Epidermal melanocyte (primary cell): ENCODE results near the gene FRMD1.
A peak's percentile ranks its signal among the peaks of the same experiment; 100 is the strongest.

Source experiments
- DNase-seq: peaks from one replicate; pipeline ENCODE4 v3.0.0; 2011; ENCODE audit warnings: low spot score; ENCODE audit not compliant: insufficient read length

FRMD1 gene

GRCh38 chr6:168078943-168079405 is at the start of gene FRMD1:
FRMD1 (minus strand) TSS chr6:168079212; CDS start chr6:168079094, 118 bp downstream.
- no peak for DNase-seq

- DNase-seq: no peak
Measured at GRCh38 chr6:168128006-168128630, 49.1 kb upstream of the FRMD1 start.

DNA sequence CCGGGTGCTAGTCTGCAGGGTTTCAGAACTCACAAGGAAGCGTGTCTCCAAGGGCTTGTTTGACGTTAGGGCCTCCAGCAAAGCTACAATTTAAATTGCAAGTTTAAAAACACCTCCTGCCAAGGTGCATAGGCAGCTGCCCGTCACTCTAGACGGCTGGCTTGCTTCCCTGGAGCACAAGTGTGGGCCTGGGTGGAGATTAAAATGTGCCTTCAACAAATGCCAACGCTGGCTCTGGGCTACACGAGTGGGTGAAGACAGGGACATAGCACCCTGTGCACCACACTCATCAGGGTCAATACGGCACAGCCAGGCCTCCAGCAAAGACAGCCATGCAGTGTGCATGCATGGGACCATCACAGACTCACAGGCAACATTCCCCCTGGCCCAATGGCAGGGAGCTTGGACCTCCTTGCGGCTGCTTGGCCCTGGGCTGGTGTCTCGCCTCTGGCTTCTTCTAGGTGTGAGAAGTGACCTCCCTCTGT is 48.4 kb upstream of the FRMD1 start:
- DNase-seq: no peak

DNA sequence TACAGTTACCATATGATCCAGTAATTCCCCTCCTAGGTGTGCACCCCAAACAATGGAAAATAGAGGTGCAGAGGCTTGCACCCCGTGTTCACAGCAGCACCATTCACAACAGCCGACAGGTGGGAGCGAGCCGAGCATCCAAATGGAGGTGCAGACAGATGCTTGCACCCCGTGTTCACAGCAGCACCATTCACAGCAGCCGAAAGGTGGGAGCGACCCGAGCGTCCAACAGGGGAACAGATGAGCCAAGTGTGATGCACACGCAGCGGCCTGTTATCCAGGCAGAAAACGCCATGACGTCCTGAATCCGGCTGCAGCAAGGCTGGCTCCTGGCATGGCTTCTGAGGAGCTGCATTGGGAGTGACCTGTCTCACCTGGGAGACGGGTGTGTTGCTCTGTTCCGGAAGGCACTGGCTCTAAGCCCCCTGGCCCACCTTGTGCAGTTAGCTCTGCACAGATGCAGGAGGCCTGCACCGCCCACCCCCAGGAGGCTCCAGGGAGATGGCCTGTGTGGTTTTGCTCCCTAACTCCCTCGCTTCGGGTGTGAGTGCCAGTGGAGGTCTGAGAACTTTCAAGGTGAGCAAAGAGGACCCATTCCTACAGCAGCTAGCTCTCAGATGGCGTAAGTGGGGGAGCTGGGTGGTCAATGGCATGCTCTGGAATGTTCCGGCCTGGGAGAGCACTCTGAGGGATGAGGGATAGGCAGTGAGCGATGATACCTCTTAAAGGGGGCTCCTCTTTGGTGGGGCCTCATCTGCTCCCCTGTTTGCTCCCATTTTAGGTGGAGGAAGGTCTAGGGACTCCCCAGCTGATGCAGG is 47.8 kb upstream of the FRMD1 start:
- no peak for DNase-seq

DNA sequence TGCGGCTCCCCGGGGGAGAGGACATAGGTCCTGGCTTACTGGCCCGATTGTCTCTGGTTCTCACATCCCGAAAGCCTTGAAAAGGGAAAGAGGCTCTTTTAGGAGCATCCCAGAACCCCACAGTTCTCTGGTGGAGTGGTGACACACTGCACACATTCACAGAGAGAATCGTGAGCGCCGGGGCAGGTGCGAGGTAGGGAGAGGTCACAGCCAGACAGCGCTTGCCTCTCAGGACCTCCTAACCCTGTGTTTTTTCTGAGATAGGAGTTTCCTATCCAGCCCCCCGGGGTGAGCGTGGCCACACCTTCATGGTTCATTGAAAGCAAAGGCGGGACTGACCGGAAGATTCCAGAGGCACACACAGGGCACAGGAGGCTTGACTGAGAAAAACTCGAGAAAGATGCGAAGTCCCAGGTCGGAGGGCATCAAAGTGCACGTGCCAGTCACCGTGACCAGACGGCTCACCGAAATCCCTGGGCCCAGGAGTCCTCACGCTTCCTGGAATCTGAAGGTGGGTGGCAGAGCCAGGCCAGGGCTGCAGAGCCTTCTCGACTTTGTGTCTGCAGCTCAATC is 46.5 kb upstream of the FRMD1 start:
- no peak for DNase-seq

DNA sequence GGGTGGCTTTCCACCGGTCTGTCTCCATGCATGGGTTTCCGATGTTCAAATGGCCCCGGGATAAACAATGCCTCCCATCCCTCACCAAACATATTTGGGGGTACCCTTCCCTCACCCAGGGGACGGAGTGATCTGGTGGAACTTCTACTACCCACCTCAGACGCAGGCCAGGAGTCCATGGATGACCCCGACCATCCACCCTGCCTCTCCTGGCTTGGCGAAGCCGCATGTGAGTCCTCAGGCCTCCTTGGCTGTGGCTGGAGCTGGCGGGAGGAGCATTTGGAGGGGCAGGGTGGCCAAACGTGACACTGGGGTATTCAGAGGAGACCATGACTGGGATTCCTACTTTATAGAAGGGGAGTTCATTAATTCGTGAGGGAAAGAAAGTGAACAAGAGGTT is 45.9 kb upstream of the FRMD1 start:
- DNase-seq: no peak

DNA sequence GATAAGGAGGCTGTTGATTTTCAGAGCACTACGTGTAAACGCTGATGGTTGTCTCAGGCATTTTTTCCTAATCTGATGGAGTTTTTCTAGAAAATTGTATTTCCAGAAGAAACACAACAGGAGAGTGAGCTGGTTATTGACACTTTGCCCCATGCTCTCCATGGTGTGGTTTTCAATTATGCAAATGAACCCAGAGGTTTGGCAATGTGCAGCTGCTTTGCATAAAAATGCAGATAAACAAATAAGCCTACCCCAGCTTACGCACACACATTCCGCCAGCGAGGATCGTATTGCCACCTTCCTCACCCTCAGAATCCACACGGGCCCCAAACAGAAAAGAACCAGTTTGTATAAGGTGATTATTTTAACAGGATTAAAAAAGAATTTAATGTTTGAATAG is 45.1 kb upstream of the FRMD1 start:
- no peak for DNase-seq

GRCh38 chr6:168123165-168123911 is 44.3 kb upstream of the FRMD1 start:
- no peak for DNase-seq

GRCh38 chr6:168122521-168122920 is 43.5 kb upstream of the FRMD1 start:
- DNase-seq: no peak

DNA sequence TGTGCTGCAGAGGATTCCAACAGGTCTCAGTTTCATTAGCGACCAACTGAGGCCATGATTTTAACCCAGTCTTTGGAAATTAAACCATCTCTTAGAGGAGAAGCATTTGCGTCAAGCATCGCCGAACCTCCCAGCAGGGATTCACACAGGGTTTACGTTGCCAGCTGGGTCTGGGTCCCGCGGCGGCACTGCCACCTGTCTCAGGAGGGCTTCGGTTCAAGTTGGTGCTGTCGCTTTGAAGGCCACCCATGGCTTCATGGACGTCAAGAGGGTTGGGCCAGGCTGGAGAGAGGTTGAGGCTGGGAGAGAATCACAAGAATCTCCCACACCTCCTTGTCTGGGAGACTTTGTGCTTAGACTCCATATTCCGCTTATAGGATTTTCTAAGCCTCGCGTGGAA is 43.0 kb upstream of the FRMD1 start:
- DNase-seq: peak; percentile 8

DNA sequence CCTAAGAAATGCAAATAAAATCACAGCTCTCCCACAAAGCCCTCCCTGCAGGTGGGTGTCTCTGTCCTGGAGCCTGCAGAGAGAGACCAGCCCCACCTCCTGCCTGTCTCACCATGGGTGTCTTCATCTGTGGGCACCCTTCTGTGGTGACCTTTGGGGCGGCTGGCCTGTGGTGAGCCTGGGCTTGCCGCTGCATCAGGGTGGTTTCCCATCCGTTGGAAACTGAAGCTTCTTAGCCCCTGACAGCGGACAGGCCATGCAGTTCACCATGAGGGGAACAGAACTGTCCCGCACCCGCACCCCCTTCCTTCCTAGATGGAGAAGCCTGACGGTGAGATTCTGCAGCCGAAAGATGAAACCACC is 42.3 kb upstream of the FRMD1 start:
- no peak for DNase-seq

DNA sequence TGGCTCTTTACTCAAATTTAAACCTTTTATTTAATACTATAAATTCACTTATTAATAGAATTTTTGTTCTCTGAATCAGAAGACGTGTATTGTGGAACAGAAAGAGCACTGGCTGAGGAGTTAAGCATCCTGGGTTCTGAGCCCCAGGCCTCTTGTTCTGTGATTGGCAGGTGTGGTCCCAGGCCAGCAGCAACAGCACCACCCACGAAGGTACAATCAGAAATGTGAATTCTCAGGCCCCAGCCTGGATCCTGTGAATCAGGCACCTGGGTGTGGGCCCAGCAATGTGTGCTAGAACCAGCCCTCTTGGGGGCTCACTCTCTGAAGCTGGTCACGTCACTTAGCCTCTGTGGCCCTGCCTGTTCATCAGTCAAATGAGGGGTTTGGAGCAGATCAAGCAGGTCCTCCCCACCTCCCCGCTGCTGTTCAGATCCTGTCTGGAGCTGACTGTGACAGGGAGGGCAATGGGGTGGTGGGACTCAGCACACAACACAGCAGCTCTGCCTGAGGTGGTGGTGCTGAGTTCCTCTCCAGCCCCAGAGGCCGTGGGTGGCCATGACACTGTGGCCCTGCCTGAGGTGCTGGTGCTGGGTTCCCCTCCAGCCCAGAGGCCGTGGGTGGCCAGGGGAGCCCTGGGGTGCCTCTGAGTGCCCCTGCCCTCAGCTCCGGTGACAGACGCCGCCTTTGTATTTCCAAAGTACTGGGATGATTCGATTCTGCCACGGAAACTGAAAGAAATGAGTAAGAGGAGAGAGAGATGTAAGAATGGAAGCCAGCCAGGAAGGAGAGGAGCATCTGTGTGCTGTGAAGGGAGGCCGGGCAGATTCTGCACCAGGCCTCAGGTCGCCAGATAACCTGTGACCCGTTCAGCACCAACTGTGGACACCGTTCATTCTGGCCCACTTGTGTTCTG is 41.6 kb upstream of the FRMD1 start:
- DNase-seq: peak; percentile 7

- no peak for DNase-seq
Measured at GRCh38 chr6:168119539-168119938, 40.5 kb upstream of the FRMD1 start.

DNA sequence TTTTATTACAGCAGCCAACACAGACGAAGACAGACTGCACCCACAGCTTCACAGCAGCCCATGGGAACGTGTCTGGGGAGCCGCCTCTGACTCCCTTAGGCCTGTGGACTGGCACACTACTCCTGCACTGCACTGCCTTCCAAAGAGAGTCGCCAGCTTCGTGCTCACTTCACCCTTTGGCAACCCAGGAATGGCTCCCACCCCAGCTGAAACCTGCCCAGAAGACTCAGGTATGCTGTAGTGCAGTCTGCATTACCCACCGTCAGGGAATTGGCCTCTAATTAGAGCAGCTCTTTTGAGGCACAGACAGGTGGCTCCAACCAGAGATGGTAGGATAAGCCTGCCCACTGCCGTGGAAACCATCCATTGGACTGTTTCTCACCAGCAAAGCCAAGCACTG is 39.9 kb upstream of the FRMD1 start:
- DNase-seq: peak; percentile 1

DNA sequence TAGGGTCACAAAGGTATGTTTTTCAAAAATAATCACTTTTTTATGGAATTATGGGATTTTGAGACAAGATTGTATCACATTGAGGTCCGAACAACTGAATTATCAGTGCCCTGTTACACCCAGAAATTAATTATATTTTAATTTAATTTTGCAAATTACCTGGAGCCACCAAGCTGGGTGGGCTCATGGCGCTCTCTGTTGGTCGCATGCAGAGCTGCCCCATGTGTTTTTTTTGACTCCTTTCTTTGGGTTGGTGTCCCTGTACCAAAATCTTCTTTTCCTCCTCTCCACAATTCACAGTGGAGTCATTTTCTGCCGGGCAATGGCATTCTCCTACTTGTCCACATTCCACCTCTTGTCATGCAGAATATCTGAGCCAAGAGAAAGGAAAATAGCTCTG is 38.9 kb upstream of the FRMD1 start:
- peak; percentile 16 for DNase-seq

- DNase-seq: peak; percentile 11
Measured at GRCh38 chr6:168116975-168117899, 38.2 kb upstream of the FRMD1 start.

DNA sequence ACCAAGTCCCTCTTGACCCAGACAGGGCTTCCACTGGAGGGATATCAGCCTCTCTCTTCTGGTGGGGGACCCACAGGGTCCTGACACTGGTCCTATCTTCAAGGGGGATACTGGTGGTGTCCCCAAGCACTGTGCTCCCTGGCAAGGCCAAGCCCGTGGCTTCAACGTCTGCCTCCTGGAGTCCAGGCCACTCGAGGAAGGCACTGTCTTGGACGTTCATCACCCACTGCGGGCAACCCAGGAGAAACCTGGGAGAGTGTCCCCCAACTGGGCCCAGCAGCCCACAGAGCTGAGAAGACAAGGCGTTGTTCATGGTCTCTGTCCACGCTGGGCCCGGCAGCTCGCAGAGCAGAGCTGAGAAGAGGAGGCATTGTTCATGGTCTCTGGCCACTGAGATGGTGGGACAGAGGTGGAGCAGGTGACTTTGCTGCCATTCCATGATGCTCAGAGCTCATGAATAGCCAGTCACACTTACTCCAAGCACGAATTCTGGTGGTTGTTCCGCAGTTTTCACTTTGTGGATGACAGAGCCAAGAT is 37.5 kb upstream of the FRMD1 start:
- no peak for DNase-seq

DNA sequence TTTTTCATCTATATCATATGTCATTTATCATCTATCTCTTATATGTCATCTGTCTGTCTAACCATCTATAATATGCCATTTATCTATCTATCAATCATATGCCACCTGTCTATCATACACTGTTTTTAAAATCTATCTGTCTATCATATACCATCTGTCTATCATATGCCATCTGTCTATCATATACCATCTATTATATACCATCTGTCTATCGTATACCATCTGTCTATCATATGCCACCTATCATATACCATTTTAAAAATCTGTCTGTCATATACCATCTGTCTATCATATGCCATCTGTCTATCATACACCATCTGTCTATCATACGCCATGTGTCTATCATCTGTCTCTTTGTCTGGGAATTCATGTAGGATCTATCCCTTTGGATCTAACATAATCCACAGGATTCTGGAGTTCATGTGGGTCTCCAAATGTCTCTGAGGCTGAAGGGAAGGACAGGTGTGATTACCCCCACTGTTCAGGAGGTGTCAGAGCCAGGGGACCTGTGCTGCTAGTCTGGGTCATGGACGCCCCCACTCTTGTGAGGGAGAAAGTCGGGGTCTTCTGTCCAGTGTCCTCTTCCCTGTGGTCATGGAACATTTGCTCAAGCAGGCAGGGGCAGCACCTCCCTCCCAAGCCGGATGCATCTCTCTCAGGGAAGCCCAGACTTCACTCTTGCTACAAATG is 36.9 kb upstream of the FRMD1 start:
- no peak for DNase-seq

DNA sequence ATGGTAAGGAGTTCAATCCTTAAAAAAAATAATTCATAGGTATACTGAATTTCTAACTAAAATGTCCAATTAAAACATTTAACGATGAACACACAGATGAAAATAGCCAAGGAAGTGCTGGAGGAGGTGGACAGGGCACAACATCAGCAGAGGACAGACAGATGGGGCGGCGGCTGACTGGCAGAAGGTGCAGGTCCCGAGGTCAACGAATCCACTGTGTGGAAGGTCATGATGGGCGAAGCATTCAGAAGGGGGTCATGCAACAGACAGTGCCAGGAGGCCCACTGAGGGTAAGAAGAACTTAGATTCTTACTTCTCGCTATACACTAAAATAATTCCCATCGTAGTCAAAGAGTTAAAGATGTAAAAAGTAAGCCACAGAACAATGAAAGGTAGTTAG is 34.2 kb upstream of the FRMD1 start:
- no peak for DNase-seq
